ENCODE data around the gene ZFP3.
"Not testable (repeated sequence)": the region's sequence is repeated elsewhere in the genome, so short reads cannot be mapped to it uniquely, and the experiment has no call there.

Gene ZFP3

GRCh38 chr17:5078106-5079028 lies at the start of gene ZFP3:
ZFP3 (plus strand) TSS chr17:5078467; CDS start chr17:5091505, 13,038 bp downstream.
- DNase-seq (ENCODE audit: low read depth, low spot score), result no peak

- DNase-seq (ENCODE audit: low read depth, low spot score), result not testable (repeated sequence)
Measured at GRCh38 chr17:5030168-5030567, 48.1 kb upstream of the ZFP3 start.

GRCh38 chr17:5031365-5032082 lies 46.7 kb upstream of the ZFP3 start:
- DNase-seq (ENCODE audit: low read depth, low spot score), result no peak

GRCh38 chr17:5032865-5033264 lies 45.4 kb upstream of the ZFP3 start:
- no peak for DNase-seq (ENCODE audit: low read depth, low spot score)

GRCh38 chr17:5033352-5034015 lies 44.8 kb upstream of the ZFP3 start:
- no peak for DNase-seq (ENCODE audit: low read depth, low spot score)

GRCh38 chr17:5034063-5034462 lies 44.2 kb upstream of the ZFP3 start:
- DNase-seq (ENCODE audit: low read depth, low spot score), result no peak

GRCh38 chr17:5034651-5035050 lies 43.6 kb upstream of the ZFP3 start:
- DNase-seq (ENCODE audit: low read depth, low spot score), result no peak

- DNase-seq (ENCODE audit: low read depth, low spot score), result no peak
Measured at GRCh38 chr17:5035315-5035714, 43.0 kb upstream of the ZFP3 start, which contains the start of gene SLC52A1. SLC52A1 (minus strand) TSS chr17:5035426; CDS start chr17:5034606, 820 bp downstream.

- DNase-seq (ENCODE audit: low read depth, low spot score), result no peak
Measured at GRCh38 chr17:5042157-5043022, 35.9 kb upstream of the ZFP3 start.

- no peak for DNase-seq (ENCODE audit: low read depth, low spot score)
Measured at GRCh38 chr17:5043524-5043923, 34.7 kb upstream of the ZFP3 start.

GRCh38 chr17:5044630-5045029 lies 33.6 kb upstream of the ZFP3 start:
- DNase-seq (ENCODE audit: low read depth, low spot score), result no peak

- DNase-seq (ENCODE audit: low read depth, low spot score), result no peak
Measured at GRCh38 chr17:5045496-5045895, 32.8 kb upstream of the ZFP3 start.

- no peak for DNase-seq (ENCODE audit: low read depth, low spot score)
Measured at GRCh38 chr17:5047446-5047845, 30.8 kb upstream of the ZFP3 start.

- DNase-seq (ENCODE audit: low read depth, low spot score), result no peak
Measured at GRCh38 chr17:5049314-5049841, 28.9 kb upstream of the ZFP3 start.

- DNase-seq (ENCODE audit: low read depth, low spot score), result no peak
Measured at GRCh38 chr17:5050278-5050677, 28.0 kb upstream of the ZFP3 start.

- DNase-seq (ENCODE audit: low read depth, low spot score), result no peak
Measured at GRCh38 chr17:5055543-5055942, 22.7 kb upstream of the ZFP3 start.

- DNase-seq (ENCODE audit: low read depth, low spot score), result no peak
Measured at GRCh38 chr17:5065227-5065744, 13.0 kb upstream of the ZFP3 start.

- no peak for DNase-seq (ENCODE audit: low read depth, low spot score)
Measured at GRCh38 chr17:5068236-5068635, 10.0 kb upstream of the ZFP3 start.

GRCh38 chr17:5069724-5070123 lies 8.5 kb upstream of the ZFP3 start:
- no peak for DNase-seq (ENCODE audit: low read depth, low spot score)

GRCh38 chr17:5075472-5075871 lies 2.8 kb upstream of the ZFP3 start:
- not testable (repeated sequence) for DNase-seq (ENCODE audit: low read depth, low spot score)

- not testable (repeated sequence) for DNase-seq (ENCODE audit: low read depth, low spot score)
Measured at GRCh38 chr17:5077275-5077674, 992 bp upstream of the ZFP3 start.
